Heart right ventricle (tissue), 16 donors: ENCODE measurements around the gene MYRF. TPM values are rescaled to one million over a fixed set of nuclear protein-coding genes. Genes with fewer than 3 reads are reported as not detected.

ENCODE experiments used
- ATAC-seq, 8 donors: fragments of 200-7000 bp; cut with Tn5 transposase; one replicate each; pipeline ENCODE4 v1.9.1; 2020; ENCODE audit warnings: mild to moderate bottlenecking in 8 of 8, moderate library complexity in 8 of 8, moderate number of reproducible peaks in 1 of 8
- DNase-seq, 2 donors: peaks; one replicate each; pipeline ENCODE4 v3.0.0-alpha.2; 2020
- H3K27ac ChIP-seq, 10 donors: fragments of 200-600 bp; sonication (generic) in 2 of 10; one replicate each; pipeline versions ENCODE4 v1.5.0 to v1.8.0; 2020 to 2022; ENCODE audit warnings: mild to moderate bottlenecking in 3 of 10
- H3K27me3 ChIP-seq, 7 donors: fragments of 200-600 bp; one replicate each; pipeline ENCODE4 v1.8.0; 2021 to 2022; ENCODE audit warnings: mild to moderate bottlenecking in 2 of 7
- H3K36me3 ChIP-seq, 9 donors: fragments of 200-600 bp; sonication (generic) in 1 of 9; one replicate each; pipeline versions ENCODE4 v1.5.0 to v1.8.0; 2020 to 2022; ENCODE audit warnings: mild to moderate bottlenecking in 2 of 9
- H3K4me1 ChIP-seq, 9 donors: fragments of 200-600 bp; sonication (generic) in 1 of 9; one replicate each; pipeline versions ENCODE4 v1.5.0 to v1.8.0; 2020 to 2022; ENCODE audit warnings: mild to moderate bottlenecking in 4 of 9
- H3K4me3 ChIP-seq, 10 donors: fragments of 200-600 bp; sonication (generic) in 2 of 10; one replicate each; pipeline versions ENCODE4 v1.5.0 to v1.8.0; 2020 to 2022; ENCODE audit warnings: mild to moderate bottlenecking in 7 of 10, moderate library complexity in 2 of 10
- H3K9me3 ChIP-seq, 11 donors: fragments of 200-600 bp in 10 of 11; sonication (generic) in 2 of 11; one replicate each; pipeline versions ENCODE4 v1.5.0 to v1.8.0; 2013 to 2022; ENCODE audit warnings: mild to moderate bottlenecking in 2 of 11, control low read depth in 1 of 11, moderate library complexity in 1 of 11
- CTCF ChIP-seq, 9 donors: fragments of 200-600 bp; sonication (generic) in 2 of 9; IDR thresholded peaks; one replicate each; pipeline versions ENCODE4 v1.5.0 to v1.8.0; 2021 to 2022; ENCODE audit warnings: antibody characterized with exemption in 9 of 9, mild to moderate bottlenecking in 5 of 9, moderate library complexity in 1 of 9
- WGBS, 2 donors: extraction: QIAGEN DNeasy Blood & Tissue Kit; methylation state at CpG; one replicate each; pipeline ENCODE4 v1.1.7; 2013; ENCODE audit warnings: inconsistent platforms in 1 of 2; 5-methylcytosine and 5-hydroxymethylcytosine counted together
- intact Hi-C, 10 donors: fragments of 100-400 bp; cut with DNase I; formaldehyde crosslinking; loops; one replicate each; pipeline versions ENCODE4 v1.11.1 to v1.14.2; 2022
- polyA plus RNA-seq, 2 donors: library from polyadenylated mRNA; stranded (reverse); fragments of 200-250 nt; gene quantifications; one replicate each; pipeline ENCODE4 v1.2.3, GENCODE V29; 2013
- total RNA-seq, 10 donors: library from RNA; stranded (reverse); fragmentation: NEBNext Ultra II Directional in 3 of 10; extraction: Animal tissue kit (Norgen Biotek cat#: 25700) in 3 of 10; gene quantifications; one replicate each; pipeline versions ENCODE4 v1.2.1 to v1.2.4, GENCODE V29; 2021 to 2023
- donor health status: Arrhythmogenic right ventricular cardiomyopathy.
- donor health status: ischemic (EF 13 %, LVEDD 7.1; RV severe dilation, severe dysfunction).
- donor health status: healthy with polysubstance abuse.
- donor health status: DM: no; HTN: yes; CAD: no.
- donor health status: DM: no; HTN: no; CAD: no.
- donor health status: ischemic (EF 25% LVEDD 6.9; RV normal size, moderate dysfunction).
- donor health status: ischemic (EF 25% LVEDD 5.7; RV mildly dilated, moderate dysfunction).
- donor health status: healthy.
- donor health status: DM: yes; HTN: yes; CAD: no.
- donor health status: Ischemic cardiomyopathy.
- donor health status: ischemic (EF 35%, LVEDD 5.7; RV mildly dilated, moderate dysfunction).
- donor health status: nonischemic (EF 11% LVEDD 7.7; RV severe dilation, severe dysfunction).
- donor health status: DM: yes; HTN: yes; CAD: no.
- donor health status: PGD.
- donor health status: ischemic (EF 29% LVEDD 5.4; RV normal size, mild dysfunction).
- donor health status: nonischemic (EF 23%, LVEDD 6.1; RV moderate dilation, normal function).

The MYRF gene
- total and polyA plus RNA-seq, 12 donors: 0.13 to 1.2 (median 0.26) TPM

- peaks cover 0 to 13% (median 0%) of the 10 kb centered on the region in 7 donors for H3K27me3 ChIP-seq
- intact Hi-C loops: no loop called here
- H3K27ac ChIP-seq: no peak overlapping the region
- peaks cover 0 to 18% (median 0%) of the 10 kb centered on the region in 9 donors for H3K36me3 ChIP-seq
- no peak for ATAC-seq
- no peak for DNase-seq
- no peak for TF ChIP-seq CTCF (IDR thresholded peaks at IDR 0.05)
- no peaks in the 10 kb centered on the region for H3K9me3 ChIP-seq
- H3K4me3 ChIP-seq: no peak overlapping the region
- 87 to 92% methylated on average over 13 to 14 of the region's 14 CpGs for whole genome bisulfite sequencing, 2 donors
- peaks cover 0 to 13% (median 6%) of the 10 kb centered on the region in 9 donors for H3K4me1 ChIP-seq
Observed at GRCh38 chr11:61779666-61780525, 27.5 kb downstream of the MYRF start.

DNA sequence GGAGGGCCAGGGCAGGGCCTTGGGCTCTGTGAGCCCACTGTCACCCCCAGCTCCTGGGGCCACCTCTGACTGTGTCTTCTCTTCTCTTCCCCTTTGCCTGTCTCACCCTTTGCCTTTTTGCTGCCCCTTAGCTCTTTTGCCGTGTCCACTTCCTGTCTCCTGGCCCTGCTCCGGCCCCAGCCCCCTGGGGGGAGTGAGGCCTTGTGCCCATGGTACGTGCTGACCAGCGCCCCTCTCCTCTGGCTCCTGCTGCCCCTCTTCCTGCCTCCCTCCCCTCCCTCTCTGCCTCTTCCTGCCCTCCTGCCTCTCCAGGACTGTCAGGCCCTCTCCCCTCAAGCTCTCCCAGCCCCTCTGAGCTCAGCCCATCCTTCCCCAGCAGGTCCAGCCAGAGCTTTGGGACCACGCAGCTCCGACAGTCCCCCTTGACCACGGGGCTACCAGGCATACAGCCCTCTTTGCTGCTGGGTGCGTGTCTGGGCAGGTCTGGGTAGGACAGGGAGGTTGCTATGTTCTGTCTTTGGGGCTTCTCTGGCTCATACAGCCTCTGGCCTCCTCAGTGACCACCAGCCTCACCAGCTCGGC is 28.2 kb downstream of the MYRF start:
- intact Hi-C loops: no loop called here
- WGBS, 2 donors: 75% methylated on average over 9 of the region's 9 CpGs
- peak in 1 of 2 donors; percentile 10 for DNase-seq

DNA sequence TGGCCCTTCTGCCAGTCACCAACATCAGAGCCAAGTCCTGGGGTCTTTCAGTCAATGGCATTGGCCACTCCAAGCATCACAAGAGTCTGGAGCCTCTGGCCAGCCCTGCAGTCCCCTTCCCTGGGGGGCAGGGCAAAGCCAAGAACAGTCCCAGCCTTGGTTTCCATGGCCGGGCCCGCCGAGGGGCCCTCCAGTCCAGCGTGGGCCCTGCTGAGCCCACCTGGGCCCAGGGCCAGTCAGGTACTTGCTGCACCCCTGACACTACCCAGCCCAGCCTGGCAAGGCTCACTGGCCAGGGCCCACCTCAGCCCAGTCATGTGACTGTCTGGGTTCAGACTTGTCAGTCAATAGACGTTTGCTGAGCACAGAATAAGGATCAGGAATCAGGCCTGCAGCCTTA is 29.1 kb downstream of the MYRF start:
- intact Hi-C loops: no loop called here
- H3K4me1 ChIP-seq: peaks cover 0 to 13% (median 6%) of the 10 kb centered on the region in 9 donors
- H3K4me3 ChIP-seq: no peak overlapping the region
- peaks cover 0 to 13% (median 0%) of the 10 kb centered on the region in 7 donors for H3K27me3 ChIP-seq
- 79% methylated on average over 5 of the region's 5 CpGs for WGBS, 2 donors
- peak in 1 of 2 donors; percentile 9 for DNase-seq
- peaks cover 0 to 35% (median 2%) of the 10 kb centered on the region in 9 donors for H3K36me3 ChIP-seq
- no peak for TF ChIP-seq CTCF (IDR thresholded peaks at IDR 0.05)
- no peak for ATAC-seq
- H3K9me3 ChIP-seq: no peaks in the 10 kb centered on the region
- H3K27ac ChIP-seq: no peak overlapping the region

More for the DNA sequence above, 28.2 kb downstream of the MYRF start:
- no peak overlapping the region for H3K27ac ChIP-seq
- H3K4me3 ChIP-seq: no peak overlapping the region
- peaks cover 0 to 13% (median 0%) of the 10 kb centered on the region in 7 donors for H3K27me3 ChIP-seq
- peaks cover 0 to 13% (median 6%) of the 10 kb centered on the region in 9 donors for H3K4me1 ChIP-seq
- H3K9me3 ChIP-seq: no peaks in the 10 kb centered on the region
- peaks cover 0 to 25% (median 0%) of the 10 kb centered on the region in 9 donors for H3K36me3 ChIP-seq
- TF ChIP-seq CTCF (IDR thresholded peaks at IDR 0.05): no peak
- no peak for ATAC-seq

DNA sequence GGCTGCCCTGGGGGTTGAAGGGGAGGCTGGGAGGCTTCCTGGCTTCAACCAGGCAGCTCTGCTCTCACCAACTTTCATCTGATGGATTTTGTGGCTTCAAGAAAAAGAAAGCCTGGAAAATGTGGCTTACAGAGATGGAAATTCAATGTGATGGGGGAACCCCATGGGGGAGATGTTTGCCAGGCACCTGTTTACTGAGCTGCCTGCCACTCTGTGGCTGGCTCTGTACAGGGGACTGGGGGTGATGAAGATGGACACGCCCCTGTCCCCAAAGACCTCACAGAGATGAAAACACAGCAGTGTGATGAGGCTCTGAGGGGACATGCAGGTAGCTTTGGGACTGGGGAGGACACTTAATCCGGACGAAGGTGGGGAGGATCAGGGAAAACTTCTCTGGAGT is 29.9 kb downstream of the MYRF start:
- Histone ChIP-seq H3K27me3 (peaks cover 0 to 8% (median 0%) of the 10 kb centered on the region in 7 donors), H3K4me3 (no peak overlapping the region), H3K4me1 (peaks cover 0 to 7% (median 5%) of the 10 kb centered on the region in 9 donors), H3K9me3 (no peaks in the 10 kb centered on the region), H3K36me3 (peaks cover 0 to 42% (median 9%) of the 10 kb centered on the region in 9 donors), H3K27ac (no peak overlapping the region)
- no peak for ATAC-seq
- 86 to 94% methylated on average over 3 of the region's 3 CpGs for WGBS, 2 donors
- no peak for DNase-seq
- intact Hi-C loops: no loop called here
- no peak for TF ChIP-seq CTCF (IDR thresholded peaks at IDR 0.05)
